Stimulated activated CD4-positive, alpha-beta T cell treated with anti-CD3 and anti-CD28 coated beads, Interleukin-1b, Interleukin-23, amount 100 ng/mL, for 4 hours (primary cell): Measurements from ENCODE around the gene FKBP5.
"Not testable (repeated sequence)": the region's sequence is repeated elsewhere in the genome, so short reads cannot be mapped to it uniquely, and the experiment has no call there.

ENCODE experiments used
- DNase-seq, 2 donors: peaks; one replicate each; pipeline ENCODE4 v3.0.0-alpha.2; 2020; ENCODE audit warnings: low read depth in 2 of 2

FKBP5 gene

DNA sequence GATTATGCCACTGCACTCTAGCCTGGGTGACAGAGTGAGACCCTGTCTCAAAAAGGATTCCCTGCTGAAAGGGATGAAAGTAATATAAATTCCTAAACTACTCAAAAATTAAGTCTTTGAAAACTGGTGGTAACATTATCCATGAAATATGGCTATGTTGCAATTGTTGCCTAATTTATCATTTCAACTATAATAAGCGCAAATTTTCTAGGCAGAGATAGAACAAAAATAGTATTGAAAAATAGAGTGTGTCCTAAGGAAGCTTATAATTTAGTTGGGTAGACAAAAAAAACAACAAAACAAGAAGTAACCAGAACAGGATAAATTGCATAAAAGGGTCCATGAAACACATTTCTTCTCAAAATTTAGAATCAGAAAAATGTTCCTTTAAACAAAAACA is 68.0 kb downstream of the FKBP5 start:
- no peak for DNase-seq

GRCh38 chr6:35613762-35614161 is 75.0 kb downstream of the FKBP5 start:
- DNase-seq = no peak

- no peak for DNase-seq
Observed at GRCh38 chr6:35611240-35611639, 77.5 kb downstream of the FKBP5 start.

- DNase-seq = no peak
Observed at GRCh38 chr6:35610830-35611229, 77.9 kb downstream of the FKBP5 start.

- DNase-seq = no peak
Observed at GRCh38 chr6:35609588-35609987, 79.1 kb downstream of the FKBP5 start.

- DNase-seq = no peak
Observed at GRCh38 chr6:35607517-35608233, 81.0 kb downstream of the FKBP5 start.

GRCh38 chr6:35605600-35605999 is 83.1 kb downstream of the FKBP5 start:
- no peak for DNase-seq

GRCh38 chr6:35603326-35604202 is 85.2 kb downstream of the FKBP5 start:
- no peak for DNase-seq

DNA sequence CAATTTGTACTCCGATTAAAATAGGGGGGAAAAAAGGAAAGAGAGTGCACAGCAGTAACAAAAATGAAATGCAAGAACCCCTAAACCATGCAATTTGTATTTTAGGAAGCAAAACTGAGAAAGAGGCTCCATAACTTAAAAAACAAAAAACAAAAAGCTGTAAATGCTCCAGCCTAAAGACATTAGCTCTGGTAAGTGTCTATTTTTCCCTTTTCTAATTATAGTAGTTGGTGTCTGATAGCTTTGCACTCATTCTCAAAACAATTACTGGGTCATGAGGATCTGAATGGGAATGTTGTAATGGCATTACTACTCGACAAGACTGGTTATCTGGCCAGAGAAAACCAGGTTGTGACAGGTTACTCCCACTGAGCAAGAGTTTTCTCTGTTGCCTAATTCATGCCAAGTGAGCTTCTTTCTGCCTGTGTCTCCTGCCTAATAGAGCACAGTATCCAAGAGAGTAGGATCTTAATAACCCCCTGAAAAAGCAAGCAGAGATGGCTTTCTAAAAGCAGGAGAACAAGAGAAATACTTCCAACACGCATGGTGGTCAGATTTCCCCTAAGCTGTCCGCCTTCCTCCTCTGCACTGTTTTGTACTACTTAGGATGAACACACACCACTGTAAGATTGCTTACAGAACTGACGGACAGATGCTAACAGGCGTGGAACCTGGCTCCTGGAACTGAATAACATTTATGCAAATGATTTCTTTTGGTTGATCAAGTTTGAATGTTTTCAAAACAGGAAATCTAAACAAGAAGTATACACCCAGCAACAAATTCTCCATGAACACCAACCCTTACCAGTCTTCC is 86.4 kb downstream of the FKBP5 start:
- DNase-seq = no peak

- peak in 1 of 2 donors; percentile 45 for DNase-seq
Observed at GRCh38 chr6:35601331-35602132, 87.2 kb downstream of the FKBP5 start.

- DNase-seq = no peak
Observed at GRCh38 chr6:35600659-35601125, 88.0 kb downstream of the FKBP5 start.

DNA sequence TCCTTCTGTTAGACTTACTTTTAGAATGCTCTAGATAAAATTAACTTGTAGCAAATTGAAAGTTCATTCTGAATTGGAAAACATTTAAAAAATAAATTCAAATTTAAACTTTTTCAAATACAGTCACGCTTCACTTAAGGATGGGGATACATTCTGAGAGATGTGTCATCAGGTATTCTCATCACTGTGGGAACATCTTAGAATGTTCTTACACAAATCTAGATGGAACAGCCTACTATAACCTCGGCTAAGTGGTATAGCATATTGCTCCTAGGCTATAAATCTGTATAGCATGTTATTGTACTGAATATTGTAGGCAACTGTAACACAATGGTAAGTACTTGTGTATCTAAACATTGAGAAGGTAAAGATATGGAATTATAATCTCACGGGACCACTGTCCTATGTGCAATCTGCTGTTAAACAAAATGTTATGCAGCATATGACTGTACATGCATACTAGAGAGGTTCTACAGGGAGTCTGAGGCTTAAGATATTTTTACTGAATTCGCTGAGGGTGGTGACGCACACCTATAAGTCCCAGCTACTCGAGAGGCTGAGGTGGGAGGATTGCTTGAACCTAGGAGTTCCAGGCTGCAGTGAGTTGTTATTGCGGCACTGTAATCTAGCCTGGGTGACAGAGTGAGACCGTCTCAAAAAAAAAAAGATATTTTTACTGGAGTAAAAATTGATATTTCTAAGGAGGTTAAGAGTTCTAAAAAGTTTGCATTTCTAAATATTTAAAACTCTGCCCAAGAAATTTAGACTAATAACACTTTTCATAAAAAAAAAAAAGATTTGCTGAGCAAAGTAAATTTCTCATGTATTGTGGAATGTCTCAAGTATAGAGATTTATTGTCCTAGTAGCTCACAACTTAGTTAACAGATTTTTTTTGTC is 88.7 kb downstream of the FKBP5 start:
- DNase-seq = no peak

- not testable (repeated sequence) for DNase-seq
Observed at GRCh38 chr6:35598621-35599020, 90.1 kb downstream of the FKBP5 start.

GRCh38 chr6:35596448-35597442 is 92.0 kb downstream of the FKBP5 start:
- no peak for DNase-seq

- DNase-seq = no peak
Observed at GRCh38 chr6:35594503-35595186, 94.1 kb downstream of the FKBP5 start.

GRCh38 chr6:35592178-35592577 is 96.5 kb downstream of the FKBP5 start:
- DNase-seq = no peak

- no peak for DNase-seq
Observed at GRCh38 chr6:35590622-35591066, 98.1 kb downstream of the FKBP5 start.

DNA sequence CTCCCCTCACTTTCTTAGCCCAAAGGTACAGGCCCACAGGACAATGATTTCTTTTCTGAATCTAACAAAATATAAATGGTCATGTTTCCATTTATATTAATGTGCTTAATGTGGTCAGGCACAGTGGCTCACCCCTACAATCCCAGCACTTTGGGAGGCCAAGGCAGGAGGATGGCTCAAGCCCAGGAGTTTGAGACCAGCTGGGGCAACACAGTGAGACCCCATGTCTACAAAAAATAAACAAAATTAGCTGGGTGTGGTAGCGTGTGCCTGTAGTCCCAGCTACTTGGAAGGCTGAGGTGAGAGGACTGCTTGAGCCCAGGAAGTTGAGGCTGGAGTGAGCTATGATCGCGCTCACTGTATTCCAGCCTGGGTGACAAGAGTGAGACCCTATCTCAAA is 98.8 kb downstream of the FKBP5 start:
- DNase-seq = no peak
